Germinal center (tissue), 1 donor: ENCODE results near the gene DPRX.

ENCODE experiments used
- DNase-seq: peaks from one replicate; pipeline ENCODE4 v3.0.0; 2012; ENCODE audit warnings: mixed read lengths, low spot score

DPRX gene, protein sequence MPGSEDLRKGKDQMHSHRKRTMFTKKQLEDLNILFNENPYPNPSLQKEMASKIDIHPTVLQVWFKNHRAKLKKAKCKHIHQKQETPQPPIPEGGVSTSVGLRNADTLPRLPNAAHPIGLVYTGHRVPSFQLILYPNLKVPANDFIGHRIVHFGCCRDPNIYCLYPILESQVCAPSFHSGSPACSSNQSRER

DNA sequence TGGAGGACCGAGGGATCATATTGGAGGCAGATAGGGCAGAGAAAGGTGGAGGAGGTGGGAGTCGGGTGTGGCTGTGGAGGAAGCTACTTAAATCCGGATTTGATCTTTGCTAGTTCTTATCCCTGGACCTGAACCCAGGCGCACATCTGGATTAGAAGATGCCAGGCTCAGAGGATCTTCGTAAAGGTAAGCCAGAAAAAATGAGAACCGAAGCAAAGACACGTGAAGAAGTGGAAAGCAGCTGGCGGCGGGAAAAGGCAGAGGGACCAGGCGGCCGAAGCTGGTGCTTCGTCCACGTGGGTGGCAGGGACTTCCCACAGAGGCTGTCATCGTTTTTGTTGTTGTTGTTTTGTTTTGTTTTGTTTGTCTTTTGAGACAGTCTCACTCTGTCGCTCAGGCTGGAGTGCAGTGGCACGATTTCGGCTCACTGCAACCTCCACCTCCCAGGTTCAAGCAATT, at the start of gene DPRX:
TSS of gene DPRX (plus strand) at position 51 of the 459 bp plus-strand sequence. CDS start at position 159, 108 bp downstream.
- DNase-seq = no peak

DNA sequence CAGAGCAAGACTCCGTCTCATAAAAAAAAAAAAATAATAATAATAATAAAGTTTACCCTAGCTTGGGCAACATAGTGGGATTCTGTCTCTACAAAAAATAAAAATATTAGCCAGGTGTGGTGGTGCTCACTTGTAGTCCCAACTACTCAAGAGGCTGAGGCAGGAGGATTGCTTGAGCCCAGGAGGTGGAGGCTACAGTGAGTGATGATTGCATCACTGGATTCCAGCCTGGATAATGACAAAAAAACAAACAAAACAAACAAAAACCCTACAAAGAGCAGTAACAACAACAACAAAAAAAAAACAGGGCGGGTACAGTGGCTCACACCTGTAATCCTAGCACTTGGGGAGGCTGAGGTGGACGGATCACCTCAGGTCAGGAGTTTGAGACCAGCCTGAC, 48.6 kb upstream of the DPRX start:
- DNase-seq = no peak

DNA sequence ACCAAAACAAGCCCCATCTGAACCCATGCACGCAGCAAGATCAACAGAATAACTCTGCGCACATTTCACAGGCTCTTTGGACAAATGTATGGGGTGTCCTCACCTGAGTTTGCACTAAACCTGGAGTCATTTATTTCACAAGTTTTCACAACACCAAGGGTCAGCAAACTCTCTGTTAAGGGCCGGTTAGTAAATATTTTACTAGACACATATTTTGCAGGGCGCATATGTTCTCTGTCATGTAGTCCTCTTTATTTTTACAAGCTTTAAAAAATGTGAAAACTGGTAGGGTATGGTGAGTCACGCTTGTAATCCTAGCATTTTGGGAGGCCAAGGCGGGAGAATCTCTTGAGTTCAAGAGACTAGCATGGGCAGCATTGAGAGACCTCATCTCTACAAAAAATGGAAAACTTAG, 45.5 kb upstream of the DPRX start:
- no peak for DNase-seq

DNA sequence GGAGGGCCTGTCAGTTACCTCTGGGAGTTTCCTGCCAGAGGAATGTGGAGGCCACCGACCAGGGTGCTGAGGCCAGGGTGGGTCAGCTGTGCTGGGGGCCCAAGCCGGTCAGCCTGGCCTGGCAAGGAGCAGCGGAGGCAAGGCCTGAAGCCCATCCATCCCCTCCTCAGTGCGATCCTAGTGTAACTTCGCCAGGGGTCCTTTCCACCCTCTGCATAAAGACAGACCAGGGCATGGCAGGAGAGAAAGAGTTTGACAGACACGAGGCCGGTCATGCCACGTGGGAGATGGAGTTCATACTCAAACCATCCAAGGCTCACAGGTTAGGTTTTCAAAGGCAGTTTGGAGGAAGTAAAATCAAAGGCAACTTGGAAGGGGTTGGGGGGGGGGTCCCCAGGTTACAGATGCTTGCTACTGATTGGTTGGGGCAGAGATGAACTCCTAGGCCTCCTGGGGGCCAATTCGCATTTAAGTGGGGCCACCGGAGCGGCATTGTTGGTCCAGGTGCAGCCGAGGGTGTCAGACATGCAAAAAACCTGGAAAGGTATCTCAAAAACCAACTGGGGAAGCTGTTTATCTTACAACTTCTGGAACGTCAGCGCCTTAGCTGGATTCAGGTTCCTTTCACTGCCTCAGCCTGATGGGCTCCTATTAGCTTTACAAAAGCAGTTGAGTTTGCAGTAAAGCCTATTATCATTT, 36.8 kb upstream of the DPRX start:
- DNase-seq = no peak

DNA sequence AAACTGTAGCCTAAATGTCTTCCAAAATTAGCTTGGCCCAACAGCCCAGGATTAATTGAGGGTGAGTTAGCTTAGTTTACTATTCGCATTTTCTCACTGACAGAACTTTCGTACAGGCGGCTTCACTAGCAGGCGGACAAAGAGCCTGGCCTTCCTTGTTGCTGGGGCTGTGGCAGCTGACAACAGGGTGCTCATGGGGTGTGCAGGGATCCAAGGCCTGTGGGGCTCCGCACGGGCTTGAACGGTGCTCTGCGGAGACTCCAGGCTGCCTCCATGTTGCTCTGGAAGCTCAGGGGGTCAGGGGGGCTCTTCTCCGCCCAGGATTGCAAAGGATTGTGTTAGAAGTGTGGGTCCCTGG, 36.3 kb upstream of the DPRX start:
- no peak for DNase-seq

DNA sequence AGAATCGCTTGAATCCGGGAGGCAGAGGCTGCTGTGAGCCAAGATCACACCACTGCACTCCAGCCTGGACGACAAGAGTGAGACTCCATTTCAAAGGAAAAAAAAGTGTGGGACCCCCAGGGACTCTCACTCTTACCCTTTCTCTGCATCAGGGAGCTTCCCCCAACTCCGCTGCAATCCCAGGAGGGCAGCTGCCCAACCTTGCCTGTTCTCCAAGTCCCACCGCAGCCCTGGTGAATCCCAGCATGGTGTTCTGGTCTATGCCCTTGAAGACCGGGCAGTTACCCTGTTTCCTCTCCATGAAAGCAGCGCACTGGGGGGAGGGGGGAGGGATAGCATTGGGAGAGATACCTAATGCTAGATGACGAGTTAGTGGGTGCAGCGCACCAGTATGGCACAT, 35.7 kb upstream of the DPRX start:
- no peak for DNase-seq

DNA sequence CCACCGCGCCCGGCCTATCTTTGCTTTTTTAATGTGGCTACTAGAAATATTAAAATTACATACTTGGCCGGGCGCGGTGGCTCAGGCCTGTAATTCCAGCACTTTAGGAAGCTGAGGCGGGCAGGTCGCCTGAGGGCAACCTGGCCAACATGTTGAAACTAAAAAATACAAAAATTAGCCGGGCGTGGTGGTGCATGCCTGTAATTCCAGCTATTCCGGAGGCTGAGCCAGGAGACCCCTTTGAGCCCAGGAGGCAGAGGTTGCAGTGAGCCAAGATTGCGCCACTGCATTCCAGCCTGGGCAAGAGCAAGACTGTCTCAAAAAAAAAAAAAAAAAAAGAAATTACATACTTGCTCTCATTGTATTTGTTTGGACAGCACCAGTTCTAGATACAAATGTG, 34.8 kb upstream of the DPRX start:
- no peak for DNase-seq

DNA sequence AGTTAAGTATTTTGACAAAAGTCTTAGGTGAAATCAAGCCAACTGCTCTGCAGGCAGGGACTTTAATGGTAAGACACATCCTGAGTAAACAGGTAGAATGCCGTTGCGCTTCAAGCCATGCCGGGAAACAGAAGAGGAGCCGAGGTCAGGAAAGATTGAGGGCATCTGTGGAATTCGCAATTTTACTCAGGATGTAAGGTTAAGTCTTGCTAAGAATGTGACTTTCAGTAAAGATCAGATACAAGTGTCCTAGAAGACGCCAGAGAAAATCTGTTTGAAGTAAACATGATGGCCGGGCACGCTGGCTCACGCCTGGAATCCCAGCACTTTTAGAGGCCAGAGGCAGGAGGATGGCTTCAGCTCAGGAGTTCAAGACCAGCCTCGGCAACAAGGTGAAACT, 33.4 kb upstream of the DPRX start:
- no peak for DNase-seq

DNA sequence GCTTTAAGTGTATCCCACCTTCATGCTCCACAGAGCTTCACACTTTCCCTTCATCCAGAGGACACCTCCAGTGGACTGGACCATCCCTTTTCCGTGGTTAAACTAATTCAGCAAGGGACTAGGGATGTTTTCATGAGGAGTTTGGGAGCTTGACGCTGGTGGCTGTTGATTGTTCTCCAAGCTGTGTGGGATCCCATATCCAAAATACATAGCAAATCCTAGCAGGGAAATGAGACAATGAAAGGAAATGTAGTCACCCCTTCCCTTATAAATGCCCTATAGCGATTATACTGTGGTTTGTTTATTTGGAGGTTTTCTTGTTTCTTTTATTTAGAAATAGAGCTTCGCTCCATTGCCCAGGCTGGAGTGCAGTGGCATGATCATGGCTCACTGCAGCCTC, 31.6 kb upstream of the DPRX start:
- DNase-seq = no peak

DNA sequence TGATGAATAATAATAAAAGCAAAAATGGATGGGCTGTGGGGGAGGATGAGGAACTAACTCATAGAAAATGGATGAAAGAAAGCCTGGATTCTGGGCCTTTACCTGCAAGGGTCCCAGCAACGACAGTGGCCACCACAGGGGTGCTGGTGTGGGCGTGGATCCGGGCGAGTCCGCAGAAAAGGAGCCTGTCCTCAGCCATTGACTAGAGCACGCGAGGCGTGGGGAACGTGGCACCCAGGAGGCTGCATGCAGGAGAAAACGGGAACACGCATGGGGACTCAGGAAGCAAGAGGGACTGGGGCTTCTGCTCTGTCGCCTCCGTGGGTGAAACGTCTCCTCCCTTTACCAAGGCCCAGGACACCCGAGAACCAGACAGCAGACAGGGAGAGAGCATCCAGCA, 25.8 kb upstream of the DPRX start:
- DNase-seq = no peak

DNA sequence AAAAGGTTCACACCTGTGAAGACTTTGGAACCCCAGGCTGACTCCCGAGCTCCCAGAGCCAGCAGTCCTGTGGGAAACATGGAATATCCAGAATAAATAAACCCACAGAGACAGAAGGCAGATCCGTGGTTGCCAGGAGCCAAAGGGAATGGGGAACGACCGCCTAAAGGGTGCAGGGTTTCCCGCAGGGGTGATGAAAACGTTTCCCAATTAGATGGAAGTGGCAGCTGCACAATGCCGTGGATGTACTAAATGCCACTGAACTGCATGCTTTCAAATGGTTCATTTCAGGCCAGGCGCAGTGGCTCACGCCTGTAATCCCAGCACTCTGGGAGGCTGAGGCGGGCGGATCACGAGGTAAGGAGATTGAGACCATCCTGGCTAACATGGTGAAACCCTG, 23.4 kb upstream of the DPRX start:
- DNase-seq = no peak

DNA sequence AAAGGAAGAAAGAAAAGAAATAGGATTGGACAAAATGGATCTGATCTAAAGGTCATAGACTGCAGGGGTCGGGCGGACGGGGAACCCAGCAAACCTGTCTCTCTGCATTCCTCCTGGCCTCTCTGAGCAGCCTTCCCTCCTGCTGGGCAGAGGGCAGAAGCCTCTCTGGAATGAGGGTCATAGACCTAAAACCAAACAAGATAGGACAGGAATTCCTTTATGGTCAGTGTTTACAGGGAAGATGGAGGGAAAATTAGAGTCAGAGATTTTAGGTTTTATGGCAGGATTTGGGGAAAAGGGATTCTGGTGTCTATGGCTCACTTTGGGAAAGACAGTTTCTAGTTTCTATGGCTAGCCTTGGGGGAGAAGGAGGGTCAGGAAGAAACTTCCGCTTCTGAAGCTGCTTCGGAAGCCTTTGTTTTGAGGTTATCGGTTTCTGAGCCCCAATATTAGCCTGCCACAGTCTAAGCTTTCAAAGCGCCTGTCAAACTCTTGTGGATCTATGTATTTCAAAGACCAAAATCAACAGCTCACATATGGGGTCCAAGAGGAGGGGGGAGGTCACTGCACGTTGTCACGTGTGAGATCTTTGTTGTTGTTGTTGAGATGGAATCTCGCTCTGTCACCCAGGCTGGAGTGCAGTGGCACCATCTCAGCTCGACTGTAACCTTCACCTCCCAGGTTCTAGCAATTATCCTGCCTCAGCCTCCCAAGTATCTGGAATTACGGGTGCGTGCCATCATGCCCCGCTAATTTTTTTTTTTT, 18.9 kb upstream of the DPRX start:
- no peak for DNase-seq

DNA sequence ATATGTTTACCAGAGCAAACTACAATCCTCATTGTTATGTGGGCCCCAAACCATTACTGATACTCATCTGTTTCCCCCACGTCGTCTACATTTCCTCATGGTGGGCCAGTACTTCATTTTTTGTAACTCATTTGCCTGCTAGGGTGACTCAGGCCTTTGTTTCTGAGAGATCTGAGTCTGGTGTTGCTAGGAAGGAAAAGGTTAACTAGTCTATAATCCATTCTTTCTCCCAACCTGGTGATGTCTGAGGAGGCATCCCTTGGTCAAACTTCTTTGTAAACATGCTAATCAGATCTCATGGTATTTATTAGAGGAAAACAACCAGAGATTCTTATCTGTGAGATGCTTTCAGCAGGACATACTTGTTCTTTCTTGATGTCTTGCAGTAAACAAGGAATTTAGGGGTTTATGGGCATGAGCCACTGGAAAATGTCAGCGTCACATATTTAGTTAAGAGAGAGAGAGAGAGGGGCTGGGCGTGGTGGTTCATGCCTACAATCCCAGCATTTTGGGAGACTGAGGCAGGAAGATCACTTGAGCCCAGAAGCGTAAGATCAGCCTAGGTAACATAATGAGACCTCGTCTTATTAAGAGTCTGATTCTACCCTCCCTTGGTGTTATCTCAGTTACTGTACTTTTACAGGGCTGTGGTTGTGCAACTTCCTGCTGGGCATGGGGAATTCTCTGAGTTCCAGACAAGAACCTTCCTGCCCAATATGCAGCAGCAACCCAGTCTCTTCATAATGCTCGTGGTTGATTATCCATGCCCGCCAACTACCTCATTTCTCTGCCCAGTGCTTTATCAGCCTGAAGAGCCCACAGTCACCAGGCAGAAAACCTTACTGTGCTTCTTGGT, 9.7 kb upstream of the DPRX start:
- no peak for DNase-seq

DNA sequence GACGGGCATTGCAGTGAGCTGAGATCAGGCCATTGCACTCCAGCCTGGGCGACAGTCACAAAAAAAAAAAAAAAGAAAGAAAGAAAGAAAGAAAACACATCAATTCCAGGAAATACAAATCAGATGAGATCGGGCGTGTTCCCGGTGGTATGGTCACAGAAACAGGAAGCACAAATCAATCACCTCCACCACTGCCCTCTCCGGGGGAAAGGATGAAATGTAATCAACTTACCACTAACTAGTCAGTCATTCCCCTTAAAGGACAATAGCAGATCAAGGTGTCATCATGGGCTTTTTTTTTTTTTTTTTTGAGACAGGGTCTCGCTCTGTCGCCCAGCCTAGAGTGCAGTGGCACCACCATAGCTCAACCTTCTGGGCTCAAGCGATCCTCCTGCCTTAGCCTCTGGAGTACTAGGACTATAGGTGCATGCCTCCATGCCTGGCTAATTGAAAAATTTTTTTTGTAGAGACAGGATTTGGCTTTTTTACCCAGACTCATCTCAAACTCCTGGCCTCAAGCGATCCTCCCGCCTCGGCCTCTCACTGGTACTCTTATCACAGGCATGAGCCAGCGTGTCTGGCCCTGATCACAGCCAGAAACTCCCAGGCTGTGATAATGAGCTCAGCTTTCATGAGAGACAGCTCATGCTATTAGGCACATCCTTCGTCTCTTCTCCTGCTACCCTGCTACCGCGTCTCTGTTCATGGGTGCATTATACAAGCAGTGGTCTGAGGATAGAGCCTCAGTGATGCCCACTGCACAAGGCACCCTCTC, 6.8 kb upstream of the DPRX start:
- DNase-seq = no peak

DNA sequence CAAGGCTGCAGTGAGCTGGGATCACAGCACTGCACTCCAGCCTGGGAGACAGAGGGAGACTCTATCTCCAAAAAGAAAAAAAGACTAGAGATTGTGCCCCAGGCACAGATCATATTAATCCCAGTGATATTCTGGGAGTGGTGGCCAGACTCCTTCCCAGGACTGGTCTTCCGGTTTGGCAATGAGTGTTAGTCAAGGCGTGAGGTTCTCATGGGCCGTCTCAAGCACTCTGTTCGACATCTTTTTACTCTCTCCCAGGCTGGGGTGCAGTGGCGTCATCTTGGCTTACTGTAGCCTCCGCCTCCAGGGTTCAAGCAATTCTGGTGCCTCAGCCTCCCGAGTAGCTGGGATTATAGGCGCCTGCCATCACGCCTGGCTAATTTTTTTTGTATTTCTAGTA, 5.3 kb upstream of the DPRX start:
- DNase-seq = no peak

DNA sequence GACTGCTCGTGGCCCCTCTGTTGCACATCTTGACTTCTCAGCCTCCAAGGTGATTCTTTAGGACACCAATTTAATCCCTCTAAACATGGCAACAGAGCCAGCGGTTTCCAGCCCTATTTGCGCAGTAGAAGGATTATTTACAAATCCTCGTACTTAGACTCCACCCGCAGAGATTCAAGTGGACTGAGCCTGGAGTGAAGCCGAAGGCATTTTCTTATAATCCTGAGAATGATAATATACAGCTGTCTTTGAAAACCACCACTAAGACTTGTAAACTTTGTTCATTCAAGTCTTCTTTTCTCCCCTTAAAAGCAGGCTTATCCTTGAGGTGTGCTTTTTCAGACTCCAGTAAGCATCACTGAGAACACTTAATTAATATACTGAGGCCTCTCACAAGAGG, 4.8 kb upstream of the DPRX start:
- DNase-seq = no peak

DNA sequence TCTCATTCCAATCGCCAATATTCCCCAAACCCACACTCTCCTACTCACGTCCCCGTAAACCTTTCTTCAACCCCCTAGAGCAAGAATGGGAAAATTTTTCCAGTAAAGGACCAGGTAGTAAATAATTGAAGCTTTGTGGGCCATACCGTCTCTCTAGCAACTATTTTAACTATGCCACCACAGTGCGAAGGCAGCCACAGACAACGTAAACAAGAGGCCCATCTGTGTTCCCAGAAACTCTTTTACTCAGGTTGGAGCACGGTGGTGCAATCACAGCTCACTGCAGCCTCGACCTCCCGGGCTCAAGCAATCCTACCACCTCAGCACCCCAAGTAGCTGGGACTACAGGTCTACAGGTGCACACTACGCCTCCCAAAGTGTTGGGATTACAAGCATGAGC, 3.0 kb downstream of the DPRX start:
- no peak for DNase-seq

DNA sequence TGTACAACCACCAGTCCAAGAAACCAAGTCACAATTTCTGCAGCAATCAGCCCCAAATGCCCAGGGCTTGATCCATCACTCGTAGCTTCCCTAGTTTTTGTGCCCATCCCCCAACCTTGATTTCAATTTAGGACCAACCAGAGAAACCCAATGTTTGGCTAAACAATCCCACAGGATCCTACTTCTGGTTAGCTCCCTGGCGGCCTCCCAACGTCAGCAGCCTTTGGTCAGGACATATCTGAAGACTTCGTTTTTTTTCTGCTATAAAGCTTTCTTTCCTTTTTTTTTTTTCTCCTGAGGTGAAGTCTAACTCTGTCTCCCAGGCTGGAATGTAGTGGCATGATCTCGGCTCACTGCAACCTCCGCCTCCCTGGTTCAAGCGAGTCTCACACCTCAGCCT, 7.7 kb downstream of the DPRX start:
- DNase-seq = no peak

DNA sequence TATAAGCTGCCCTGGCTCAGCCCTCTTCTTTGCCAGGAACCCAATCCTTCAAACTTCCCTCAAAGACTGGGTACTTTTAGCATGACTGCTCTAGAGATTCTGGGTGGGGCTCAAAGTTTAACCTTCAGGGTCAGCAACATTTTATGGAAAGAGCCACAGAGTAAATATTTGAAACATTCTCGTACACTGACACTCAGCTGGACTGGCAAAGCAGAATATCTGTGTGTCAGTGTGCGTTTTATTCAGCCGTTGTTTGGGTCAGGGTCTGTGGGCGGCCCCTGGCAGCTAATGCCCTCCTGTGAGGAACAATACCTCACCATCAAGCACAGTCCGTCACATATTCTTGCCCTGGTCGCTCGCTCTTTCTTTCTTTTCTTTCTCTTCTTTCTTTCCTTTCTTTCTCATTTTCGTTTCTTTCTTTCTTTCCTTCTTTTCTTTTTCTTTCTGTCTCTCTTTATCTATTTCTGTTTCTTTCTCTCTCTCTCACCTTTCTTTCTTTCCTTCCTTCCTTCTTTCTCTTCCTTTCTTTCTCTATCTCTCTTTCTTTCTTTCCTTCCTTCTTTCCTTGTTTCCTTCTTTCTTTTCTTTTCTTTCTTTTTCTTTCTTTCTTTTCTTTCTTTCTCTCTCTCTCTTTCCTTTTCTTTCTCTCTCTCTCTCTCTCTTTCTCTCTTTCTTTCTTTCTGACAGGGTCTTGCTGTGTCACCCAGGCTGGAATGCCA, 10.7 kb downstream of the DPRX start:
- no peak for DNase-seq

DNA sequence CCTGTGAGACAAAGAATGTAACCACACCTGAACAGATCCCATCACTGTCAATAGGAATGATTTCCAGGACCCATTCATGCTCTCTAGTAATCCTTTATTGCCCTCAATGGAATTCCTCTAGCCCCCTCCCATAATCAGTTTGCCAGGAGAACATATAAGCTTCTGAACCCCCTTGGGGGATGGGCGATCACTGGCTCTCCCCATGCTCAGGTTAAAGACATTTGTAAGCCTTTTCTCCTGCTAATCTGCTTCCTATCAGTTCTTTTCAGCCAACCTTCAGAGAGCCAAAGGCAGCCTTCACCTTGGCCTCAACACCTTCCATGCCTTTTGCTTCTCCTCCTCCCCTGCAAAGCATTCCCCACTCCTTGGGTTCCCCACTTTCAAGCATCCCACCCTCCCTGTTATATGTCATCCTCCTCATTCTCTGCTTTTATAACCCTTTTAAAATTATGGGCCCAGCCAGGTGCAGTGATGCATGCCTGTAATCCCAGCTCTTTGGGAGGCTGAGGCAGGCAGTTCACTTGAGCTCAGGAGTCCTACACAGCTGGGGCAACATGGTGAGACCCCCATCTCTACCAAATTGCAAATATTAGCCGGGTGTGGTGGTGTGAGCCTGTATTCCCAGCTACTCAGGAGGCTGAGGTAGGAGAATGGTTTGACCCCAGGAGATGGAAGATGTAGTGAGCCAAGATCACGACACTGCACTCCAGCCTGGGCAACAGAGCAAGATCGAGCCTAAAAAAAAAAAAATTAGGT, 12.4 kb downstream of the DPRX start:
- DNase-seq = no peak
